Nephron (organoid): ENCODE results near the gene ZNF568.

Source experiments
- H3K27ac Mint-ChIP-seq, 3 experiments: 2 replicates each; pipeline ENCODE4 v1.8.0; 2020; ENCODE audit warnings: mixed read lengths in 3 of 3, mild to moderate bottlenecking in 2 of 3, moderate library complexity in 1 of 3
- H3K27me3 Mint-ChIP-seq: 2 replicates; pipeline ENCODE4 v1.8.0; 2021; ENCODE audit warnings: low read depth, mild to moderate bottlenecking, moderate library complexity, mixed read lengths
- H3K36me3 Mint-ChIP-seq: 2 replicates; pipeline ENCODE4 v1.8.0; 2020; ENCODE audit warnings: low read depth, mixed read lengths
- H3K4me1 Mint-ChIP-seq: 2 replicates; pipeline ENCODE4 v1.8.0; 2020; ENCODE audit warnings: mixed read lengths
- H3K4me3 Mint-ChIP-seq, 3 experiments: 2 replicates each; pipeline ENCODE4 v1.8.0; 2020; ENCODE audit warnings: mild to moderate bottlenecking in 3 of 3, mixed read lengths in 3 of 3, moderate library complexity in 2 of 3
- H3K9me3 Mint-ChIP-seq: 2 replicates; pipeline ENCODE4 v1.8.0; 2020; ENCODE audit warnings: mixed read lengths
- CTCF ChIP-seq, 3 experiments: fragments of 200-600 bp; sonication (generic); IDR thresholded peaks; one replicate each; pipeline ENCODE4 v1.5.0; 2021; ENCODE audit warnings: antibody characterized with exemption in 3 of 3; ENCODE audit not compliant: unreplicated experiment in 3 of 3

The ZNF568 gene

GRCh38 chr19:36916991-36917390 lies 859 bp downstream of the ZNF568 start:
- Mint-ChIP-seq H3K27ac (peak overlapping the region; percentile 88 to 93 (median 92)), H3K4me1 (peaks cover 13% of the 10 kb centered on the region), H3K9me3 (peaks cover 58% of the 10 kb centered on the region), H3K4me3 (peak overlapping the region; percentile 92 to 96 (median 95)), H3K27me3 (no peaks in the 10 kb centered on the region), H3K36me3 (peaks cover 93% of the 10 kb centered on the region)
- no peak for TF ChIP-seq CTCF (IDR thresholded peaks at IDR 0.05; ENCODE audit: unreplicated experiment in 3 of 3)

- Mint-ChIP-seq H3K4me1 (peaks cover 13% of the 10 kb centered on the region), H3K27ac (no peak overlapping the region), H3K4me3 (peak overlapping the region; percentile 78 to 96 (median 92)), H3K27me3 (no peaks in the 10 kb centered on the region), H3K9me3 (peaks cover 59% of the 10 kb centered on the region), H3K36me3 (peaks cover 93% of the 10 kb centered on the region)
- no peak for TF ChIP-seq CTCF (IDR thresholded peaks at IDR 0.05; ENCODE audit: unreplicated experiment in 3 of 3)
Observed at GRCh38 chr19:36918090-36918489, 2.0 kb downstream of the ZNF568 start.

- no peaks in the 10 kb centered on the region for H3K27me3 Mint-ChIP-seq
- H3K27ac Mint-ChIP-seq, result no peak overlapping the region
- H3K9me3 Mint-ChIP-seq, result peaks cover 56% of the 10 kb centered on the region
- peaks cover 88% of the 10 kb centered on the region for H3K36me3 Mint-ChIP-seq
- no peak overlapping the region for H3K4me3 Mint-ChIP-seq
- TF ChIP-seq CTCF (IDR thresholded peaks at IDR 0.05; ENCODE audit: unreplicated experiment in 3 of 3), result no peak
- H3K4me1 Mint-ChIP-seq, result no peaks in the 10 kb centered on the region
Observed at GRCh38 chr19:36931684-36932083, 15.6 kb downstream of the ZNF568 start.

GRCh38 chr19:36939153-36939552 lies 23.0 kb downstream of the ZNF568 start:
- H3K9me3 Mint-ChIP-seq, result peaks cover 57% of the 10 kb centered on the region
- no peak for TF ChIP-seq CTCF (IDR thresholded peaks at IDR 0.05; ENCODE audit: unreplicated experiment in 3 of 3)
- no peak overlapping the region for H3K4me3 Mint-ChIP-seq
- no peak overlapping the region for H3K27ac Mint-ChIP-seq
- H3K36me3 Mint-ChIP-seq, result peaks cover 94% of the 10 kb centered on the region
- no peaks in the 10 kb centered on the region for H3K4me1 Mint-ChIP-seq
- H3K27me3 Mint-ChIP-seq, result no peaks in the 10 kb centered on the region

GRCh38 chr19:36950335-36951119 lies 34.4 kb downstream of the ZNF568 start:
- TF ChIP-seq CTCF (IDR thresholded peaks at IDR 0.05; ENCODE audit: unreplicated experiment in 3 of 3), result no peak
- Mint-ChIP-seq H3K9me3 (peaks cover 56% of the 10 kb centered on the region), H3K27ac (no peak overlapping the region), H3K27me3 (no peaks in the 10 kb centered on the region), H3K4me3 (no peak overlapping the region), H3K36me3 (peaks cover 74% of the 10 kb centered on the region), H3K4me1 (no peaks in the 10 kb centered on the region)

GRCh38 chr19:36962346-36962745 lies 46.2 kb downstream of the ZNF568 start:
- peaks cover 14% of the 10 kb centered on the region for H3K4me1 Mint-ChIP-seq
- H3K27me3 Mint-ChIP-seq, result no peaks in the 10 kb centered on the region
- H3K36me3 Mint-ChIP-seq, result peaks cover 28% of the 10 kb centered on the region

More at GRCh38 chr19:36962346-36962745, 46.2 kb downstream of the ZNF568 start:
- peaks cover 57% of the 10 kb centered on the region for H3K9me3 Mint-ChIP-seq
- TF ChIP-seq CTCF (IDR thresholded peaks at IDR 0.05; ENCODE audit: unreplicated experiment in 3 of 3), result no peak
- H3K4me3 Mint-ChIP-seq, result no peak overlapping the region
- H3K27ac Mint-ChIP-seq, result no peak overlapping the region
